GM06990 (cell line): ENCODE results near the gene NLRP1.

Experiments used
- DNase-seq: peaks from one replicate; pipeline ENCODE4 v3.0.0-alpha.2; 2011; ENCODE audit not compliant: insufficient read length; ENCODE audit errors: extremely low read depth
- H3K27me3 ChIP-seq: replicated peaks from 2 replicates; pipeline ENCODE4 v1.6.0; 2011; ENCODE audit warnings: low read length; ENCODE audit not compliant: control insufficient read depth, insufficient read depth
- H3K36me3 ChIP-seq: 2 replicates; pipeline ENCODE4 v1.5.1; 2011; ENCODE audit warnings: low read length; ENCODE audit not compliant: control insufficient read depth, insufficient read depth
- H3K4me3 ChIP-seq: replicated peaks from 2 replicates; pipeline ENCODE4 v1.5.1; 2011; ENCODE audit warnings: low read depth, mild to moderate bottlenecking, control low read depth, low read length
- CTCF ChIP-seq: IDR thresholded peaks from 2 replicates; pipeline ENCODE4 v1.5.1; 2011; ENCODE audit warnings: low read length, control low read depth, mild to moderate bottlenecking, inconsistent platforms; ENCODE audit not compliant: insufficient read depth, poor library complexity, severe bottlenecking

Gene NLRP1

DNA sequence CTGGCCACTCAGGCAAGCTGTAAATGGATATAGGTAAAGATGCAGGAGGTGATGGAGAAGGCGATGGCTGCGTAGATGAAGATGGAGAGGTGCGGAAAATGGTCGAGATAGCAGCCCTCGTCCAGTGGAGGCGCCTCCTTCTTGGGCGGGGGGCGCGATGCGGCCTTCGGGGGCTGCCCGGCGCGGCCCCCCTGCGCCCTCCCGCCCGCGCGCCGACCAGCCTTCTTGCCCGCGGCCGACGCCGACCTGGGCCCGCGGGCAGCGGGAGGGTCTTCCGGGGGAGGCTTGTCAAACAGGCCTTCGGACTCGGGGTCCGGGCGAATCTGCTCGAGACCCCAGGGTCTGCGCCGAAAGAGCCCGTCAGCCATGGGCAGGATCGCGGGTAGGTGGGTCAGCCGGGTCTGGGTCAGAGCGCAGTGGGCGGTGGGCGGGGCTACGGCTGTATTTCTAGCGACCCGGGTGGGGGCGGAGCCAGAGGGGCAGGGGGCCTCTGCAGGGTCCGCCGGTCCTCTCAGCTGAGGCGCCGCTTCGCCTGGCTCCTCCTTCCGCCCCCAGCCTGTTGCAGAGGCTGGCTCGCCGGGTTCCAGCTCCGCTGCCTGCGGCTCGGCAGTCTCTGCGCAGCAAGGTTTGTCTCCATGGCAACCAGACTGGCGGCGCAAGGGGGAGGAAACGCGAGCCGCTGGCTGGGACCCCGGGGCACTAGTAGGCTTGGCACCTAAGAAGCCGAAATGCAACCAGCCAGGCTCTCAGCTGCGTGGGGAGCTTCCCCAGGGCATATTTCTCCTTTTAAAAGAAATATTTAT, 83.5 kb downstream of the NLRP1 start:
- peak; percentile 74 for DNase-seq
- Histone ChIP-seq H3K4me3 (peak overlapping the region; percentile 59), H3K36me3 (no peaks in the 10 kb centered on the region), H3K27me3 (no peaks in the 10 kb centered on the region)
- no peak for TF ChIP-seq CTCF

DNA sequence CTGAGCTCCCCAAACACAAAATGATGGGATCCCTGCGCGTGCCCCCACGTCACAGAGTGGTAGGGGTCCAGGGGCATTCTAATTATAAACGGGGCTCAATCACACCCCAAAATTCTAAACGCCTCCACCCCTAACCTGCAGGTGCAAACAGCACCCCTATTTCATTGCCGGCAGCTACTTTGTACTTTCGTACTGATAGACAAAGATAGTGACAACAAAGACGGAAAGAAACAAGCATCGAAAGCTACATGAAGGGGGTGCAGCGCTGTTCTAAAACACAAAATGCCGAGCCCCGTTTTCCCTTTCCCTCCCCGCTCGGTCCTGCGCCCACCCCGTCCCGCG, 84.1 kb downstream of the NLRP1 start:
- H3K36me3 ChIP-seq, result no peaks in the 10 kb centered on the region
- peak overlapping the region; percentile 59 for H3K4me3 ChIP-seq
- no peaks in the 10 kb centered on the region for H3K27me3 ChIP-seq
- no peak for TF ChIP-seq CTCF
- DNase-seq, result no peak

DNA sequence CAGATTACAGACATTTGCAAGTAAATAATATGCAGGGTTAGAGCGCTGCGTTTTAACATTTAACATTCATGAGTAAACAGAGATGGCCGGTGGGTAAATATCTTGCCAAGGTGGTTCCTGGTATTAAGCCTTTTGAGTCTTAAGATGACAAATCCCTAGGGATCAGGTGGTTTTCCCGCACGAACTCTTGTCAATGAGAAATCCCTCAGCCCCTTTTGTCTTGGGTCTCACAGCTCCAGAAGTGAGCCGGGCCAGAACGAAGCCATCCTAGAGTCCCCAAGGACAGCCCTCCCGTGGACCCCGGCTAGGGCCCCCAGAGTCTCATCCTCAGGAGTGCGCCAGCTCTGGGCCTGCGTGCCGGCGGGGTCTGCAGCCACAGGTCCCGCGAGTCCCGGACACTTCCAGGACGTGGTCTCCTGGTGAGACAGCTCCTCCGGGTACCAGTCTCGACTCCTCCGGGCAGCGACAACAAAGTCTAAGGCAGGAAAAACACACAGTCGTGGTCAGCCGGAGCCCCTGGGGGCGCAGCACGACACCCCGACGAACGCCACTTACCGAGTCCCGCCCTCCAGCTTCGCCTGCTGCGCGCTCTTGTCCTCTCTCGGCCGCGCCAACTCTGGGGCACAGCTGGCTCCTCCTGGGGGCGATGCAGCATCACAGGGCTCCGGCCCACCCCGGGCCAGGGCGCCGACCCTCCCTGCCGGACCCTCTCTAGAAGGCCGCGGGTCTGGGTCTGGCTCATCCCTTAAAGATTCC, 84.7 kb downstream of the NLRP1 start:
- Histone ChIP-seq H3K27me3 (no peaks in the 10 kb centered on the region), H3K36me3 (no peaks in the 10 kb centered on the region), H3K4me3 (no peak overlapping the region)
- no peak for TF ChIP-seq CTCF
- peak; percentile 11 for DNase-seq

DNA sequence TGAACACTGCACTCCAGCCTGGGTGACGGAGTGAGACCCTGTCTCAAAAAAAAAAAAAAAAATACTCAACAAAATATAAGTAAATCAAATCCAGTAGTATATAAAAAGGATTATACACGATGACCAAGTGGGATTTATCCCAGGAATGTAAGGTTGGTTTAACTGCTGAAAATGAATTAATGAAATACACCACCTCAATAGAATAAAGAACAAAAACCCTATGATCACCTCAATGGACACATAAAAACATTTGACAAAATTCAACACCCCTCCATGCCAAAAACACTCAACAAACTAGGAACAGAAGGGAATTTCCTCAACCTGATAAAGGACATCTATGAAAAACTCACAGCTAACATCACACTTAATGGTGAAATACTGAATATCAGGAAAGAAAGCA, 91.3 kb downstream of the NLRP1 start:
- TF ChIP-seq CTCF, result no peak
- Histone ChIP-seq H3K27me3 (no peaks in the 10 kb centered on the region), H3K4me3 (no peak overlapping the region), H3K36me3 (peaks cover 5% of the 10 kb centered on the region)
- no peak for DNase-seq

GRCh38 chr17:5488752-5489151, 95.6 kb downstream of the NLRP1 start:
- TF ChIP-seq CTCF, result no peak
- no peaks in the 10 kb centered on the region for H3K27me3 ChIP-seq
- no peak for DNase-seq
- H3K4me3 ChIP-seq, result no peak overlapping the region
- H3K36me3 ChIP-seq, result peaks cover 8% of the 10 kb centered on the region
